Keratinocyte (primary cell): ENCODE results near the gene TRPM1.

ENCODE experiments used
- CTCF ChIP-seq, 3 experiments: IDR thresholded peaks in 1 of 3; conservative IDR thresholded peaks in 1 of 3; optimal IDR thresholded peaks in 1 of 3; 2 replicates in 2 of 3; 3 replicates in 1 of 3; pipeline versions ENCODE3 to v1.5.1; 2011; ENCODE audit warnings: low read length in 3 of 3, mild to moderate bottlenecking in 3 of 3, moderate library complexity in 2 of 3, control low read depth in 1 of 3, inconsistent platforms in 1 of 3; ENCODE audit not compliant: insufficient read depth in 2 of 3; ENCODE audit errors: extremely low read depth in 1 of 3
- EZH2 ChIP-seq: IDR thresholded peaks from one replicate; pipeline ENCODE4 v1.6.1; 2012; ENCODE audit warnings: inconsistent platforms, mild to moderate bottlenecking, low read length, moderate library complexity

- TF ChIP-seq CTCF (optimal IDR thresholded peaks at IDR 0.05 in 1 of 3, IDR thresholded peaks at IDR 0.05 in 1 of 3, conservative IDR thresholded peaks at IDR 0.05 in 1 of 3; ENCODE audit: extremely low read depth in 1 of 3, insufficient read depth in 2 of 3, low read length in 3 of 3) (no peak), EZH2 (no peak)
These were observed 110.9 kb downstream of the TRPM1 start for GRCh38 chr15:30990446-30991254.
